GM21786 (cell line): ENCODE data around the gene PERM1.
A peak's percentile ranks its signal among the peaks of the same experiment; 100 is the strongest.
"Not testable (repeated sequence)": the region's sequence is repeated elsewhere in the genome, so short reads cannot be mapped to it uniquely, and the experiment has no call there.

Experiments used
- ATAC-seq: cut with Tn5 transposase; IDR thresholded peaks from one replicate; pipeline ENCODE4 v1.9.1; 2021; ENCODE audit not compliant: unreplicated experiment

The PERM1 gene

DNA sequence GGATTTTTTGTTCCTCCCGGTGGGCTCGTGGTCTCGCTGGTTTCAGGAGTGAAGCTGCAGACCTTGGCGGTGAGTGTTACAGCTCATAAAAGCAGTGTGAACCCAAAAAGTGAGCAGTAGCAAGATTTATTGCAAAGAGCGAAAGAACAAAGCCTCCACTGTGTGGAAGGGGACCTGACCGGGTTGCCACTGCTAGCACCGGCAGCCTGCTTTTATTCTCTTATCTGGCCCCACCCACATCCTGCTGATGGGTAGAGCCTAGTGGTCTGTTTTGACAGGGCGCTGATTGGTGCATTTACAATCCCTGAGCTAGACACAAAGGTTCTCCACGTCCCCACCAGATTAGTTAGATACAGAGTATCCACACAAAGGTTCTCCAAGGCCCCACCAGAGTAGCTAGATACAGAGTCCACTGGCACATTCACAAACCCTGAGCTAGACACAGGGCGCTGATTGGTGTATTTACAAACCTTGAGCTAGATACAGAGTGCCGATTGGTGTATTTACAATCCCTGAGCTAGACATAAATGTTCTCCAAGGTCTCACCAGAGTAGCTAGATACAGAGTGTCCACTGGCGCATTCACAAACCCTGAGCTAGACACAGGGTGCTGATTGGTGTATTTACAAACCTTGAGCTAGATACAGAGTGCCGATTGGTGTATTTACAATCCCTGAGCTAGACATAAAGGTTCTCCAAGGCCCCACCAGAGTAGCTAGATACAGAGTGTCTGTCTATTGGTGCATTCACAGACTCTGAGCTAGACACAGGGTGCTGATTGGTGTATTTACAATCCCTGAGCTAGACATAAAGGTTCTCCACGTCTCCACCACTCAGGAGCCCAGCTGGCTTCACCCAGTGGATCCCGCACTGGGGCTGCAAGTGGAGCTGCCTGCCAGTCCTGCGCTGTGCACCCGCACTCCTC, 35.8 kb upstream of the PERM1 start:
- not testable (repeated sequence) for ATAC-seq

- no peak for ATAC-seq
Measured at GRCh38 chr1:1014799-1015681, 33.1 kb upstream of the PERM1 start.

DNA sequence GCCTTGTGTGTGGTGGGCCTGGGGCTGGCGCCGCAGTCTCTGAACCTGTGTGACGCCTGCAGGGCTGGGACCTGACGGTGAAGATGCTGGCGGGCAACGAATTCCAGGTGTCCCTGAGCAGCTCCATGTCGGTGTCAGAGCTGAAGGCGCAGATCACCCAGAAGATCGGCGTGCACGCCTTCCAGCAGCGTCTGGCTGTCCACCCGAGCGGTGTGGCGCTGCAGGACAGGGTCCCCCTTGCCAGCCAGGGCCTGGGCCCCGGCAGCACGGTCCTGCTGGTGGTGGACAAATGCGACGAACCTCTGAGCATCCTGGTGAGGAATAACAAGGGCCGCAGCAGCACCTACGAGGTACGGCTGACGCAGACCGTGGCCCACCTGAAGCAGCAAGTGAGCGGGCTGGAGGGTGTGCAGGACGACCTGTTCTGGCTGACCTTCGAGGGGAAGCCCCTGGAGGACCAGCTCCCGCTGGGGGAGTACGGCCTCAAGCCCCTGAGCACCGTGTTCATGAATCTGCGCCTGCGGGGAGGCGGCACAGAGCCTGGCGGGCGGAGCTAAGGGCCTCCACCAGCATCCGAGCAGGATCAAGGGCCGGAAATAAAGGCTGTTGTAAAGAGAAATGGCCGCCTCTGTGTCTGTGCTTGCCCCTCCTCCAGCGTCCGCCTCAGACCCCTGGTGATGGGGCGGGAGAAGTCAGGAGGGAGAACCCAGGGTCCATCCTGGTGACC, 32.2 kb upstream of the PERM1 start:
- no peak for ATAC-seq

- peak; percentile 89 for ATAC-seq
Measured at GRCh38 chr1:1013105-1013921, 31.4 kb upstream of the PERM1 start, which contains the start of gene ISG15. TSS of gene ISG15 (plus strand) at chr1:1013497. CDS start at chr1:1013574, 77 bp downstream.

DNA sequence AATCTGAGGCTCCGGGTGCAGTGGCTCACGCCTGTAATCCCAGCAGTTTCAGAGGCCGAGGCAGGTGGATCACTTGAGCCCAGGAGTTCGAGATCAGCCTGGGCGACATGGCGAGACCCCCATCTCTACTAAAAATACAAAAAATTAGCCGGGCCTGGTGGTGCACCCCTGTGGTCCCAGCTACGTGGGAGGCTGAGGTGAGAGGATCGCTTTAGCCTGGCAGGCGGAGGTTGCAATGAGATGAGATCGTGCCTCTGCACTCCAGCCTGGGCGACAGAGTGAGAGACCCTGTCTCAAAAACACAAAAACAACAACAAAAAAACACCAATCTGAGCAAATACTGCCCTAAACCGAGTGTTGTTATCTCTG, 30.8 kb upstream of the PERM1 start:
- ATAC-seq: not testable (repeated sequence)

GRCh38 chr1:1011396-1011949, 29.6 kb upstream of the PERM1 start:
- no peak for ATAC-seq

DNA sequence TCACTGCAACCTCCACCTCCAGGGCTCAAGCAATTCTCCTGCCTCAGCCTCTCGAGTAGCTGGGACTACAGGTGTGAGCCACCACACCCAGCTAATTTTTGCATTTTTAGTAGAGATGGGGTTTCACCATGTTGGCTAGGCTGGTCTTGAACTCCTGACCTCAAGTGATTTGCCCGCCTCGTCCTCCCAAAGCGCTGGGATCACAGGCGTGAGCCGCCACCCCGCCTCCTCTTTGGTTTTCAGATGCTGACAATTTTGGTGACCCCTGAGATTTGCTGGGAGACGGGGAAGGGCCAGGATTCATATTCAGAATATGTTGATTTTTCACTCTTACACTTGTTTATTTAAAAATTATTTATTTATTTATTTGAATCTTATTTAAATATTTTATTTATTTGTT, 28.2 kb upstream of the PERM1 start:
- not testable (repeated sequence) for ATAC-seq

DNA sequence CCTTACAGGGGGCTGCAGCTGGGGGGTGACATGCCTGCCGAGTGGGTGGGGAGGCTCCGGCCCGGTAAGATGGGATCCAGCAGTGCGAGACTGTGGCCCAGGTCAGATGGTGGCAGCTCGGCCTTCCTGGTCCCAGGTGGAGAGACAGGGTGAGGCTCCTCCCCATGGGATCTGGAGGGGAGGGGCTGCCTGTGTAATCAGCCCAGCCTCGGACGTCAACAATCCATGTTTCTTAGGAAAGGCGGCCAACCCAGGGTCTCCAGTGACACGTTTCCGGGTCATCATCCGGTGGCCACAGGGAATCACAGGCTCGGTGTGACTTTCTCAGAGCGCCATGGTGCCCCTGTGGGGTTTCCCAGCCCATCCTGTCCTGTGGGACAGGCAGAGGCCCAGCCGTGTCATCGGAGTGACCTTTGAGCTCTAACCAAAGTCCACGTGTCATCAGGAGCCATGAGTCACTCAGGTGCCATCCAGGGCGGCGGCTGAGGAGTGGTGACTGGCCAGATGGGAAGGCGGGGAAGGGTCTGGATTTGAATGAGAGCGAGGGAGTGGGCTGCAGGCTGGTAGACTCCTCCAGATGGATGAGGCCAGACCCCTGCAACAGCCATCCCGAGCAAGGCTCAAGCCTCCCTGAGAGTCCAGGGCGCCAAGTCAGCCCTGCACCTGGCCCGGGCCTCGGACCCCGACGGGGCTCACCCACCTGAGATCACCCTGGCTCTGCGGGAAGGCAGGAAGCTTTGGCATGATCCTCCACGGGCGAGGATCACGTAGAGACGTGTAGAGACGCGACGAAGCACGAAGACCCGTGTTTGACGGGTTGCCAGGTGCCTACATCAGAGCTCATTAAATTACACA, 24.6 kb upstream of the PERM1 start:
- no peak for ATAC-seq

- ATAC-seq: no peak
Measured at GRCh38 chr1:1005774-1006304, 23.9 kb upstream of the PERM1 start.

DNA sequence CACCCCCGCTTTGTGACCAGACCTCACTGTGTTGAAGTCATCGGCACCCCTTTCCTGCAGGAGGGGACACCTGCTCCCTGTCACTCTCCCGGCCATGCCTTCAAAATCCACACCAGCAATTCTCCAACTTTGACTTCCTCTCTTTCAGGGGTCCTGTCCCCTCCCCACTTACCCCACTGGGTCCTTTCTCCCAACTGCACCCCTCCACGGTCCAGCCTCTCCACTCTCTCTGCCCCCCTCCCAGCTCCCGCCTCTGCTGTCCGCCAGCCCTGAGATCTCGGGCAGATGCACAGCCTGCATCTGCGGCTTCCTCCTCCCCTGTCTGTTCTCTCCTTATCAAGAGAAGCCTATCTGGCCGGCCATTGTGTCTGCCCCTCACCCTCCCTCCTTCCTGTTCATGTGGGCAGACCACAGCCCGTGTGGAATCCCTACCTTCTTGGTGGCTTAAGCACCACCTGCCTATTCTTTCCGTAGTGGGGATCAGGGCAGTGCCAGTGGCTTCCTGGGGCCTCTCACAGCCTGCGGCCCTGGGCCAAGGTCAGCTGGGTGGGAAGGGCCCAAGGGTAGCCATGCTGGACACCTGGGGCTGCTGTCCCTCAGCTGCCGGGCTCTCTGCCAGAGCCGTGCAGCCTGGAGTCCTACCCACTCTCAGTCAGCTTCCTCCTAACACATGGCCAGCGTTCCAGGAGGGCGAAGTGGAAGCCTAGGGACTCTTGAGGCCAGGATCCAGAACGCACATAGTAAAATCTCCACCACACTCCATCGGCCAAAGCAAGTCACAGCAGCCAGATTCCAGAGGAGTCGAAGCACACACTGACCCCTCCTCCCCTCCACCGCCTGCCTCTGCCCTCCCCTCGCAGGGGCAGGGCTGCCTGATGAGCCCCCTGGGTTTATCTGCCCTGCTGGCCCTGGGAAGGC, 23.1 kb upstream of the PERM1 start:
- ATAC-seq: no peak

DNA sequence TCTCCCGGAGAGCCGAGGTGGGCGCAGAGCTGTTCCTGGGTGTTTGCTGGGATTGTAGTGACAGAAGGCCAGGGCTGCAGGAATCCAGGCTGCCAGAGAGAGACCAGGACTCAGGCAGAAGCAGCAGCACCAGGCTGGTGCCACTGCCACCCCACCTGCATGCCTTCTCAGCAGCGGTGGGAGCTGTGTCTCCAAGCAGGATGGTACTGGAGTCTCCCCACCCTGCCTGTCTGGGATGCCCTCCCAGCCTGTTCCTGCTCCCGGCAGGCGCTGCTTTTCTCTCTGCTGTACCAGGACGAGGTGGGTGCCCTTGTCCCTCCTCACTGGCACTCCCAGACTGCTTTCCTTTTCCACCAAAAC, 22.5 kb upstream of the PERM1 start:
- no peak for ATAC-seq

DNA sequence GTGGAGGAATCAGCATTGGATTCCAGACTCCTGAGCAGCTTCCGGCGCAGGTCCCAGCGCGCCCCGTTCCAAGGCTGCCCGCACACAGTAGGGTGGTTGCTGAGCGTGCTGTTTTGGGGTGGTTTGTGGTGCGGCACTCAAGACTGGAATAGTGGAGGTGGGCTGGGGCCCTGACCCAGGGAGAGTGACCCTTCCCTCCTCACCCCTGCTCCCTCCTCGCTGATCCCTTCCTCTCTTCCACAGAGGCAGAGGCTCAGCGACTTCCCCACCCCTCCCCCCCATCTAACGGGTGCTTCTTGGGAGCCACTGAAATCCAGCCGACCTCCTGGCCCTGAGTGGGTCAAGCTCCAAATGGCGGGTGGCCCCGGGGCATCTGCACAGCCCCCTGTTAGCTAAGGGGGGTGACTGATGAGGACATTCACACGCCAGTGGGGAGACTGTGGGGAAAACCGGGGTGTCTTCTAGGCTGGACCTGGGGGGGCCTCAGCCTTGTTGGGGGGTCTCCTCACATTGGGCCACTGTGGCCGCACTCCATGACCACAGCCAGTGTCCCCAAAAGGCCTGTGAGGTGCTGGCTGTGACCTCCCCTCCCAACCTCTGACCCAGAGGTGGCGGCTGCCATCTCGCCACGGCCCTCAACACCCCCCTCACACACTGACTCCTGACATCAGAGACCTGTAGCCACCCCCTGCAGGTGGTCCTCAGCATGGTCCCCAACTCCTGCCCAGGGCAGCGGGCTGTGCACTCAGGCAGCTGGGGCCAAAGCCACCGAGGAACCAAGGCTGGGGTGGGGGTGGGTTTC, 21.9 kb upstream of the PERM1 start:
- no peak for ATAC-seq

GRCh38 chr1:1001057-1001783, 19.3 kb upstream of the PERM1 start:
- ATAC-seq: no peak

DNA sequence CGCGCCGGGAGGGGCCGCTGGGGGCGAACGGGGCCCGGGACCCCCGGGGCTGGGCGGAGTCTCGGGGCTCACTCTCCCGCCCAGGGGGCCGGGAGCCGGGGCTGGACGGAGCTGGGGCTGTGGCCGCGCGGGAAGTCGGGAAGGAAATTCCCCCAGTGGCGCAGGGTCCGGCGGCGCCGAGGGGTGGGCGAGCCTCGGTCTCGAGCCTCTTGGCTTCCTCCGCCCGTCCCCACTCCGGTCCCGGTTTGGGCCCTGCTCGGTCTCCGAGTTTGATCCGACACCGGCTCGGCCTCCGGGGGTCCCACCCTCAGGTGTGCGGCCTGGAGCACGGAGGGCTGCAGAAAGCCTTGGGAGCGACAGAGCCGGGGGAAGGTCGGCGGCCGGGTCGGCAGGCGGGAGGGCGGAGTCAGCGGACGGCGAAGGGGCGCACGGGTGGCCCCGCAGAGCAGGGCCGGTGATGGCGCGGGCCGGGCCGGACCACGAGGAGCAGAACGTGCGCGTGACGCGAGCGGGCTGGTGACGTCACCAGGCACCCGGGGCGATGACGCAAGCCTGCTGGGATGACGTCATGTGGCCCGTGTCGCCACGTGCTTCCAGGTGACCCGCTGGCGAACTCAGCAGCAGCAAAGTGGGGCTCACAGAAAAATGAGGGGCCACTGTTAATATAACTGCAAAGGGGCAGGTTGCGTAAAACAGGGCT, 18.6 kb upstream of the PERM1 start:
- ATAC-seq: no peak

DNA sequence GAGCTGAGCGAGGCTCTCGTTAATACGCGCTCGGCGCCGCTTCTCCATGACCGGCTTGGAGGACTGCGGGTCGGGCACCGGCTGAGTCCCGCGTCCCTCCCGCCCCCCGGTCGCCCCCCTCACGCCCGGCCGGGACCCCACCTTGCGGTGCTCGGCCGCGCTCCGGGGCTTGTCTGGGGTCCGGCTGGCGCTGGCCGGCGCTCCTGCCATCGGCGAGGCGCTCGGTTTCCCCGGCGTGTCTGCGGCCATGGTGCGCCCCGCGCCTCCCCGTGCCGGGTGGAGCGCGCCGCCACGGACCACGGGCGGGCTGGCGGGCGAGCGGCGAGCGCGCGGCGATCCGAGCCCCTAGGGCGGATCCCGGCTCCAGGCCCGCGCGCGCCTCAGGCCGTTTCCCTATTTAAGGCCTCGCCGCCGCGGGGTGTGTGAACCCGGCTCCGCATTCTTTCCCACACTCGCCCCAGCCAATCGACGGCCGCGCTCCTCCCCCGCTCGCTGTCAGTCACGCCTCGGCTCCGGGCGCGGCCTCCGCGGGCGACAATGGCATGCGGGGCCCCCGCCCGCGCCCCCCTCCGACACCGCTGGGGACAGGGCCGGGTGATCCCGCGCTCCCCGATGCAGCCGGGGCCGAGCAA, 17.9 kb upstream of the PERM1 start, which contains the start of gene HES4:
Gene HES4 (minus strand): TSS at position 373 of the 632 bp plus-strand sequence. CDS start 124 bp downstream, at position 249.
- ATAC-seq: no peak
